Keratinocyte (primary cell): ENCODE results near the gene SYP. TPM values are rescaled to one million over a fixed set of nuclear protein-coding genes. Genes with fewer than 3 reads are reported as not detected.
"Not testable (repeated sequence)": the region's sequence is repeated elsewhere in the genome, so short reads cannot be mapped to it uniquely, and the experiment has no call there.

Experiments used
- DNase-seq: peaks from one replicate; pipeline ENCODE4 v3.0.0-alpha.2; 2011; ENCODE audit warnings: low read depth, missing footprints, low spot score
- FAIRE-seq: peaks from 2 replicates; lab custom pipeline; 2011; peaks lifted over from hg19 to GRCh38; lab: Jason Lieb, UNC
- H2AFZ ChIP-seq: 2 replicates; pipeline ENCODE4 v1.6.0; 2012; ENCODE audit warnings: low read length, control low read depth, inconsistent platforms; ENCODE audit not compliant: control insufficient read depth
- H3K27ac ChIP-seq: 2 replicates; pipeline ENCODE4 v1.5.1; 2011; ENCODE audit warnings: low read length; ENCODE audit not compliant: control insufficient read depth, insufficient read depth
- H3K27me3 ChIP-seq: 3 replicates; pipeline ENCODE4 v1.6.0; 2011; ENCODE audit warnings: low read length; ENCODE audit not compliant: control insufficient read depth, insufficient read depth; ENCODE audit errors: extremely low read depth
- H3K36me3 ChIP-seq, 2 experiments: 2 replicates in 1 of 2; 3 replicates in 1 of 2; pipeline ENCODE4 v1.5.1; 2011; ENCODE audit warnings: low read length in 2 of 2, mild to moderate bottlenecking in 1 of 2; ENCODE audit not compliant: control insufficient read depth in 2 of 2, insufficient read depth in 2 of 2; ENCODE audit errors: extremely low read depth in 1 of 2
- H3K4me1 ChIP-seq: 3 replicates; pipeline ENCODE4 v1.5.1; 2011; ENCODE audit warnings: low read length; ENCODE audit not compliant: control insufficient read depth, insufficient read depth; ENCODE audit errors: extremely low read depth
- H3K4me2 ChIP-seq: 3 replicates; pipeline ENCODE4 v1.6.0; 2011; ENCODE audit warnings: low read depth, low read length; ENCODE audit not compliant: control insufficient read depth, insufficient read depth; ENCODE audit errors: extremely low read depth
- H3K4me3 ChIP-seq, 3 experiments: fragments of 200-600 bp in 1 of 3; sonication (generic) in 1 of 3; 2 replicates in 2 of 3; 3 replicates in 1 of 3; pipeline ENCODE4 v1.5.1; 2011 to 2016; ENCODE audit warnings: low read length in 3 of 3, mild to moderate bottlenecking in 3 of 3, control low read depth in 2 of 3, inconsistent platforms in 1 of 3, low read depth in 1 of 3, mixed read lengths in 1 of 3, mixed run types in 1 of 3, moderate library complexity in 1 of 3; ENCODE audit not compliant: control insufficient read depth in 2 of 3, insufficient read depth in 2 of 3; ENCODE audit errors: extremely low read depth in 1 of 3
- H3K79me2 ChIP-seq: 2 replicates; pipeline ENCODE4 v1.6.0; 2012; ENCODE audit warnings: low read length; ENCODE audit not compliant: control insufficient read depth, insufficient read depth
- H3K9ac ChIP-seq: 3 replicates; pipeline ENCODE4 v1.6.0; 2011; ENCODE audit warnings: low read length; ENCODE audit not compliant: control insufficient read depth, insufficient read depth; ENCODE audit errors: extremely low read depth
- H3K9me1 ChIP-seq: 3 replicates; pipeline ENCODE4 v1.6.0; 2011; ENCODE audit warnings: low read length; ENCODE audit not compliant: control insufficient read depth, insufficient read depth; ENCODE audit errors: extremely low read depth
- H3K9me3 ChIP-seq: 2 replicates; pipeline ENCODE4 v1.5.1; 2012; ENCODE audit warnings: low read depth, low read length; ENCODE audit not compliant: control insufficient read depth
- H4K20me1 ChIP-seq: 3 replicates; pipeline ENCODE4 v1.6.0; 2011; ENCODE audit warnings: low read length; ENCODE audit not compliant: control insufficient read depth, insufficient read depth; ENCODE audit errors: extremely low read depth
- CTCF ChIP-seq, 3 experiments: IDR thresholded peaks in 1 of 3; conservative IDR thresholded peaks in 1 of 3; optimal IDR thresholded peaks in 1 of 3; 2 replicates in 2 of 3; 3 replicates in 1 of 3; pipeline versions ENCODE3 to v1.5.1; 2011; ENCODE audit warnings: low read length in 3 of 3, mild to moderate bottlenecking in 3 of 3, moderate library complexity in 2 of 3, control low read depth in 1 of 3, inconsistent platforms in 1 of 3; ENCODE audit not compliant: insufficient read depth in 2 of 3; ENCODE audit errors: extremely low read depth in 1 of 3
- EZH2 ChIP-seq: IDR thresholded peaks from one replicate; pipeline ENCODE4 v1.6.1; 2012; ENCODE audit warnings: inconsistent platforms, mild to moderate bottlenecking, low read length, moderate library complexity
- dilution Hi-C: fragments of 300-500 bp; cut with MboI; formaldehyde crosslinking; loops from one replicate; pipeline ENCODE4 v1.7.0; 2020; ENCODE audit warnings: low sequenced_read_pairs; ENCODE audit not compliant: extremely low pct_ligation_motif_present
- polyA plus RNA-seq, 5 experiments: library from polyadenylated mRNA; depleted of rRNA in 3 of 5; stranded (reverse) in 3 of 5; stranded (forward) in 1 of 5; unstranded in 1 of 5; fragments of >200 nt; gene quantifications; 1 replicate in 1 of 5; 2 replicates in 3 of 5; 3 replicates in 1 of 5; pipeline versions ENCODE4 v1.2.1 to v1.2.3, GENCODE V29; 2011 to 2012; ENCODE audit warnings: missing spikeins in 2 of 5, low read depth in 1 of 5, low replicate concordance in 1 of 5

SYP gene
- polyA plus RNA-seq, 1 donor (not counting 4 experiments of a cell fraction or from before 2014, with no cell fraction given) = 0.07 TPM

GRCh38 chrX:49174723-49175122 is 25.3 kb downstream of the SYP start:
- TF ChIP-seq CTCF (optimal IDR thresholded peaks at IDR 0.05 in 1 of 3, IDR thresholded peaks at IDR 0.05 in 1 of 3, conservative IDR thresholded peaks at IDR 0.05 in 1 of 3; ENCODE audit: extremely low read depth in 1 of 3, insufficient read depth in 2 of 3, low read length in 3 of 3) (no peak), EZH2 (no peak)
- Histone ChIP-seq H3K36me3 (no peaks in the 10 kb centered on the region), H3K9me1 (no peaks in the 10 kb centered on the region), H4K20me1 (peaks cover 6% of the 10 kb centered on the region), H3K27ac (no peak overlapping the region), H3K4me1 (peaks cover 36% of the 10 kb centered on the region), H3K9ac (no peak overlapping the region), H2AFZ (no peak overlapping the region), H3K9me3 (no peaks in the 10 kb centered on the region), H3K4me2 (no peak overlapping the region), H3K4me3 (no peak overlapping the region), H3K27me3 (no peaks in the 10 kb centered on the region), H3K79me2 (peaks cover 12% of the 10 kb centered on the region)
- dilution Hi-C loops = no loop called here
- no peak for DNase-seq
- FAIRE-seq = no peak

- H3K27ac ChIP-seq, H3K9me1 ChIP-seq, H4K20me1 ChIP-seq, H3K9me3 ChIP-seq, FAIRE-seq, H3K27me3 ChIP-seq, H3K36me3 ChIP-seq, dilution Hi-C loops, H2AFZ ChIP-seq, DNase-seq: not testable (repeated sequence)
- Histone ChIP-seq H3K4me2 (peak overlapping the region; percentile 68), H3K9ac (peak overlapping the region; percentile 89), H3K4me3 (peak overlapping the region; percentile 67 to 76 (median 73)), H3K79me2 (peaks cover 12% of the 10 kb centered on the region), H3K4me1 (peaks cover 36% of the 10 kb centered on the region)
Observed at GRCh38 chrX:49173544-49173943, 26.4 kb downstream of the SYP start.

- no peaks in the 10 kb centered on the region for H3K36me3 ChIP-seq
- DNase-seq = no peak
- dilution Hi-C loops = no loop called here
- H2AFZ ChIP-seq = no peak overlapping the region
- H3K4me2 ChIP-seq = peak overlapping the region; percentile 68
- H3K4me3 ChIP-seq = peak overlapping the region; percentile 67 to 76 (median 73)
- no peaks in the 10 kb centered on the region for H3K9me3 ChIP-seq
- H3K9me1 ChIP-seq = no peaks in the 10 kb centered on the region
- peaks cover 12% of the 10 kb centered on the region for H3K79me2 ChIP-seq
- TF ChIP-seq EZH2 = no peak
- TF ChIP-seq CTCF (optimal IDR thresholded peaks at IDR 0.05 in 1 of 3, IDR thresholded peaks at IDR 0.05 in 1 of 3, conservative IDR thresholded peaks at IDR 0.05 in 1 of 3; ENCODE audit: extremely low read depth in 1 of 3, insufficient read depth in 2 of 3, low read length in 3 of 3) = no peak
- peaks cover 30% of the 10 kb centered on the region for H3K4me1 ChIP-seq
- H3K27ac ChIP-seq = peak overlapping the region; percentile 83
- peak overlapping the region; percentile 89 for H3K9ac ChIP-seq
- no peaks in the 10 kb centered on the region for H3K27me3 ChIP-seq
- H4K20me1 ChIP-seq = peaks cover 6% of the 10 kb centered on the region
- FAIRE-seq = no peak
Observed at GRCh38 chrX:49172280-49172780, 27.7 kb downstream of the SYP start.
